Measurements from ENCODE around the gene GCGR.

- TF ChIP-seq REST (IDR thresholded peaks at IDR 0.05; ENCODE audit: insufficient read depth in 1 of 2, low read depth in 2 of 2, low read length in 2 of 2), result no peak
- TF ChIP-seq TAF1 (IDR thresholded peaks at IDR 0.05; ENCODE audit: borderline replicate concordance, insufficient read depth, low read length), result no peak
- no peak for TF ChIP-seq POLR2AphosphoS5 (IDR thresholded peaks at IDR 0.05; ENCODE audit: low read depth, low read length)
- no peak for TF ChIP-seq SIN3A (IDR thresholded peaks at IDR 0.05; ENCODE audit: borderline replicate concordance, insufficient read depth, low read length)
Measured at GRCh38 chr17:81810892-81811704, 7.1 kb downstream of the GCGR start.

Data from PFSK-1 (cell line).